K562 (cell line): ENCODE measurements around the gene KCNA4. TPM values are rescaled to one million over a fixed set of nuclear protein-coding genes. Genes with fewer than 3 reads are reported as not detected.

Experiments
- ATAC-seq: fragments of 200-7000 bp; cut with Tn5 transposase; 3 replicates; pipeline ENCODE4 v1.9.1; 2020; ENCODE audit warnings: moderate library complexity
- BruUV-seq: library from RNA; stranded (reverse); fragments of 400-500 nt; replicated peaks from 2 replicates; lab custom pipeline; 2021; lab: Mats Ljungman, UMichigan
- CTCF ChIA-PET: fragments of 300-600 bp; formaldehyde crosslinking; extraction: SDS; loops from one replicate; lab custom pipeline; 2021; ENCODE audit warnings: low intra/inter-chr PET ratio; lab: Yijun Ruan, JAX
- POLR2A ChIA-PET: fragments of 300-600, 350-650 bp; sonication (Branson Sonifier 250); formaldehyde crosslinking; extraction: SDS; loops from one replicate; lab custom pipeline; 2021; ENCODE audit warnings: antibody characterized with exemption, inconsistent platforms; lab: Yijun Ruan, JAX
- DNase-seq, 4 experiments: peaks; one replicate each; pipeline versions ENCODE4 v3.0.0 to v3.0.0-alpha.2; 2011 to 2018; ENCODE audit warnings: low spot score in 3 of 4, mixed read lengths in 3 of 4; ENCODE audit errors: extremely low read depth in 1 of 4
- FAIRE-seq: peaks from 2 replicates; lab custom pipeline; 2011; peaks lifted over from hg19 to GRCh38; lab: Jason Lieb, UNC
- H2AFZ ChIP-seq: 2 replicates; pipeline ENCODE4 v1.6.0; 2011; ENCODE audit warnings: low read depth, low read length, control low read depth, inconsistent platforms
- H3K27ac ChIP-seq: fragments of 200-600 bp; 3 replicates; pipeline ENCODE4 v1.8.0; 2011; ENCODE audit warnings: low read depth, mild to moderate bottlenecking, control low read depth, inconsistent platforms, low read length, moderate library complexity, mixed read lengths; ENCODE audit errors: extremely low read depth
- H3K27me3 ChIP-seq, 2 experiments: fragments of 300-600 bp in 1 of 2; 2 replicates in 1 of 2; 3 replicates in 1 of 2; pipeline versions ENCODE4 v1.6.0 to v1.8.0; 2011; ENCODE audit warnings: inconsistent platforms in 2 of 2, low read length in 2 of 2, mild to moderate bottlenecking in 1 of 2, mixed read lengths in 1 of 2, moderate library complexity in 1 of 2; ENCODE audit not compliant: control insufficient read depth in 2 of 2, insufficient read depth in 2 of 2
- H3K36me3 ChIP-seq: fragments of 300-600 bp; 3 replicates; pipeline ENCODE4 v1.8.0; 2011; ENCODE audit warnings: mild to moderate bottlenecking, low read length, inconsistent platforms; ENCODE audit not compliant: control insufficient read depth, insufficient read depth
- H3K4me1 ChIP-seq, 2 experiments: fragments of 200-600 bp in 1 of 2; replicated peaks in 1 of 2; 2 replicates in 1 of 2; 3 replicates in 1 of 2; pipeline versions ENCODE4 v1.5.1 to v1.8.0; 2011; ENCODE audit warnings: inconsistent platforms in 2 of 2, low read length in 2 of 2, mild to moderate bottlenecking in 1 of 2, mixed read lengths in 1 of 2, moderate library complexity in 1 of 2; ENCODE audit not compliant: control insufficient read depth in 2 of 2, insufficient read depth in 2 of 2
- H3K4me2 ChIP-seq: 2 replicates; pipeline ENCODE4 v1.6.1; 2011; ENCODE audit warnings: low read length, control low read depth, inconsistent platforms, mixed read lengths; ENCODE audit not compliant: insufficient read depth
- H3K4me3 ChIP-seq: fragments of 200-600 bp; sonication (generic), shearing (Covaris generic); 2 replicates; pipeline ENCODE4 v1.5.1; 2016; ENCODE audit warnings: control low read depth, inconsistent platforms
- H3K79me2 ChIP-seq: fragments of 200-600 bp; 3 replicates; pipeline ENCODE4 v1.8.0; 2011; ENCODE audit warnings: low read length, inconsistent platforms; ENCODE audit not compliant: control insufficient read depth, insufficient read depth
- H3K9ac ChIP-seq, 2 experiments: 2 replicates each; pipeline versions ENCODE4 v1.6.0 to v1.6.1; 2011; ENCODE audit warnings: low read depth in 2 of 2, low read length in 2 of 2, control low read depth in 1 of 2, inconsistent platforms in 1 of 2, mild to moderate bottlenecking in 1 of 2, mixed read lengths in 1 of 2; ENCODE audit not compliant: insufficient read depth in 1 of 2
- H3K9me1 ChIP-seq: one replicate; pipeline ENCODE4 v1.6.0; 2011; ENCODE audit warnings: inconsistent platforms, mild to moderate bottlenecking, low read length, moderate library complexity; ENCODE audit not compliant: control insufficient read depth, insufficient read depth
- H3K9me3 ChIP-seq: replicated peaks from 2 replicates; pipeline ENCODE4 v1.5.1; 2011; ENCODE audit warnings: low read depth, low read length, inconsistent platforms; ENCODE audit not compliant: control insufficient read depth, insufficient read depth
- H4K20me1 ChIP-seq: replicated peaks from 2 replicates; pipeline ENCODE4 v1.6.1; 2011; ENCODE audit warnings: low read length, inconsistent platforms, mixed read lengths; ENCODE audit not compliant: control insufficient read depth, insufficient read depth
- ARID2 ChIP-seq: fragments of 450-650 bp; IDR thresholded peaks from 2 replicates; pipeline ENCODE4 v1.6.1; 2017; ENCODE audit warnings: antibody characterized with exemption, mild to moderate bottlenecking
- ARID3B ChIP-seq: fragments of 250-450 bp; sonication (Bioruptor Pico); IDR thresholded peaks from 2 replicates; pipeline ENCODE4 v1.4.0; 2020; ENCODE audit warnings: borderline replicate concordance
- BRCA1 ChIP-seq, 2 experiments: fragments of 450-650 bp in 1 of 2; sonication (generic) in 1 of 2; formaldehyde crosslinking in 1 of 2; IDR thresholded peaks; 2 replicates each; pipeline versions ENCODE4 v1.5.0 to v1.6.1; 2017 to 2020; ENCODE audit warnings: mild to moderate bottlenecking in 1 of 2, missing genetic modification reagents in 1 of 2
- CCNT2 ChIP-seq: IDR thresholded peaks from 2 replicates; pipeline ENCODE4 v1.6.1; 2011; ENCODE audit warnings: borderline replicate concordance, low read depth, mild to moderate bottlenecking, moderate library complexity, mixed read lengths, low read length; ENCODE audit not compliant: insufficient read length; ENCODE audit errors: extremely low read depth
- ESRRA ChIP-seq: fragments of 450-650 bp; IDR thresholded peaks from 2 replicates; pipeline ENCODE4 v1.6.1; 2014; ENCODE audit warnings: low read depth, mild to moderate bottlenecking, moderate library complexity, borderline replicate concordance
- GABPB2 ChIP-seq: fragments of 250-450 bp; sonication (Bioruptor Pico); conservative IDR thresholded peaks from 2 replicates; pipeline ENCODE4 v1.5.1; 2021; ENCODE audit warnings: mild to moderate bottlenecking
- HCFC1 ChIP-seq: IDR thresholded peaks from 2 replicates; pipeline ENCODE4 v1.6.1; 2012; ENCODE audit warnings: low read depth, low read length, improper control_type of control experiment
- MEF2D ChIP-seq: conservative IDR thresholded peaks from 2 replicates; pipeline ENCODE4 v1.6.1; 2016; ENCODE audit warnings: low read depth, missing genetic modification characterization, missing compliant biosample characterization
- NR4A1 ChIP-seq, 2 experiments: fragments of 250-450 bp in 1 of 2; fragments of 450-650 bp in 1 of 2; sonication (Bioruptor Pico) in 1 of 2; IDR thresholded peaks; 2 replicates each; pipeline versions ENCODE4 v1.4.0 to v1.6.1; 2016 to 2020; ENCODE audit warnings: mild to moderate bottlenecking in 2 of 2, missing compliant biosample characterization in 1 of 2, missing genetic modification characterization in 1 of 2, moderate library complexity in 1 of 2
- PML ChIP-seq: IDR thresholded peaks from 2 replicates; pipeline ENCODE4 v1.6.1; 2012; ENCODE audit warnings: low read length, inconsistent platforms
- SMARCB1 ChIP-seq: IDR thresholded peaks from 2 replicates; pipeline ENCODE4 v1.6.1; 2011; ENCODE audit warnings: improper control_type of control experiment, low read depth; ENCODE audit not compliant: insufficient read length
- ZNF184 ChIP-seq: sonication (generic); formaldehyde crosslinking; IDR thresholded peaks from 2 replicates; pipeline ENCODE4 v1.5.0; 2020; ENCODE audit warnings: missing genetic modification reagents
- ZNF212 ChIP-seq: fragments of 450-650 bp; formaldehyde crosslinking; IDR thresholded peaks from 2 replicates; pipeline ENCODE4 v1.4.0; 2020; ENCODE audit warnings: mild to moderate bottlenecking
- ZNF316 ChIP-seq: fragments of 450-650 bp; IDR thresholded peaks from 2 replicates; pipeline ENCODE4 v1.6.1; 2016
- ZNF445 ChIP-seq: fragments of 250-450 bp; sonication (Bioruptor Pico); IDR thresholded peaks from 2 replicates; pipeline ENCODE4 v1.4.0; 2020; ENCODE audit warnings: low read depth, mild to moderate bottlenecking, moderate library complexity
- WGBS: fragments of 100-300 bp; shearing (Covaris generic); methylation state at CpG from one replicate; pipeline ENCODE4 v1.1.6; 2016; ENCODE audit warnings: low coverage, mixed read lengths; ENCODE audit not compliant: insufficient coverage; ENCODE audit errors: missing lambda C conversion rate; 5-methylcytosine and 5-hydroxymethylcytosine counted together
- in situ Hi-C: fragments of 300-500 bp; cut with MboI; formaldehyde crosslinking; loops from 4 replicates; pipeline ENCODE4 v1.15.0; 2018; ENCODE audit warnings: inconsistent platforms, mixed read lengths
- intact Hi-C: fragments of 100-400 bp; cut with micrococcal nuclease; formaldehyde crosslinking; loops from 2 replicates; pipeline ENCODE4 v1.14.2; 2022
- polyA plus RNA-seq, 8 experiments: library from polyadenylated mRNA; depleted of rRNA in 4 of 8; stranded (reverse) in 5 of 8; unstranded in 3 of 8; fragments of >200 nt; fragmentation: Nextera tagmentation in 2 of 8; fragmentation: Illumina TruSeq in 1 of 8; extraction: Ambion mirVana in 2 of 8; extraction: Trizol in 1 of 8; gene quantifications; 2 replicates each; pipeline versions ENCODE4 v1.2.1 to v1.2.3, GENCODE V29; 2011 to 2014; ENCODE audit warnings: inconsistent platforms in 1 of 8, missing spikeins in 1 of 8
- total RNA-seq, 7 experiments: library from RNA; depleted of rRNA in 6 of 7; stranded (reverse); fragments of >200 nt in 6 of 7; fragmentation: Illumina TruSeq in 2 of 7; extraction: Trizol in 2 of 7; gene quantifications; 2 replicates each; pipeline versions ENCODE4 v1.2.1 to v1.2.3, GENCODE V29; 2011 to 2021; ENCODE audit warnings: low replicate concordance in 1 of 7
- TF ChIP-seq, protein P1 (sequence below), 3 experiments: fragments of 200-800 bp in 1 of 3; sonication (Bioruptor generic) in 1 of 3; sonication (generic) in 1 of 3; formaldehyde crosslinking in 1 of 3; IDR thresholded peaks; 2 replicates each; pipeline versions ENCODE4 v1.6.1 to v1.8.0; 2016 to 2022; ENCODE audit warnings: mild to moderate bottlenecking in 2 of 3, missing compliant biosample characterization in 2 of 3, missing genetic modification characterization in 2 of 3, missing genetic modification reagents in 1 of 3
- TF ChIP-seq, protein P2 (sequence below): IDR thresholded peaks from 3 replicates; pipeline ENCODE4 v1.6.1; 2011; ENCODE audit warnings: borderline replicate concordance, mild to moderate bottlenecking, moderate library complexity; ENCODE audit not compliant: insufficient read length; ENCODE audit errors: extremely low read depth

The KCNA4 gene
- total and polyA plus RNA-seq, 9 of the 15 experiments (the other 6 are each of a cell fraction or from before 2014, with no cell fraction given), result not detected

GRCh38 chr11:30045921-30046577, 29.2 kb upstream of the KCNA4 start:
- H3K9me3 ChIP-seq, result no peaks in the 10 kb centered on the region
- H3K4me1 ChIP-seq, result no peaks in the 10 kb centered on the region
- no peaks in the 10 kb centered on the region for H3K27me3 ChIP-seq
- DNase-seq, result no peak
- no peaks in the 10 kb centered on the region for H4K20me1 ChIP-seq
- ATAC-seq, result no peak
- in situ Hi-C loops, result no loop called here
- ChIA-PET POLR2A (no interaction called here), CTCF (no interaction called here)
- no peak overlapping the region for H3K27ac ChIP-seq
- intact Hi-C loops, result no loop called here
- H2AFZ ChIP-seq, result no peak overlapping the region
- H3K9me1 ChIP-seq, result no peaks in the 10 kb centered on the region
- WGBS, result 2% methylated on average over 7 of the region's 7 CpGs
- no peak overlapping the region for H3K4me3 ChIP-seq
- no TSS peak for BruUV-seq
- no peaks in the 10 kb centered on the region for H3K36me3 ChIP-seq
- H3K79me2 ChIP-seq, result no peaks in the 10 kb centered on the region
- FAIRE-seq, result no peak
- H3K4me2 ChIP-seq, result no peak overlapping the region
- no peak overlapping the region for H3K9ac ChIP-seq
- TF ChIP-seq, protein P1, sequence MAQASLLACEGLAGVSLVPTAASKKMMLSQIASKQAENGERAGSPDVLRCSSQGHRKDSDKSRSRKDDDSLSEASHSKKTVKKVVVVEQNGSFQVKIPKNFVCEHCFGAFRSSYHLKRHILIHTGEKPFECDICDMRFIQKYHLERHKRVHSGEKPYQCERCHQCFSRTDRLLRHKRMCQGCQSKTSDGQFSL (CRISPR knock-in tag; IDR thresholded peaks at IDR 0.05), result no peak
- TF ChIP-seq, protein P1 (tag; IDR thresholded peaks at IDR 0.05), result no peak
- no peak for TF ChIP-seq NR4A1 (CRISPR knock-in tag; IDR thresholded peaks at IDR 0.05)
- no peak for TF ChIP-seq NR4A1 (tag; IDR thresholded peaks at IDR 0.05)
- TF ChIP-seq ARID2, result no peak
- TF ChIP-seq ZNF316, result no peak
- TF ChIP-seq, protein P2, sequence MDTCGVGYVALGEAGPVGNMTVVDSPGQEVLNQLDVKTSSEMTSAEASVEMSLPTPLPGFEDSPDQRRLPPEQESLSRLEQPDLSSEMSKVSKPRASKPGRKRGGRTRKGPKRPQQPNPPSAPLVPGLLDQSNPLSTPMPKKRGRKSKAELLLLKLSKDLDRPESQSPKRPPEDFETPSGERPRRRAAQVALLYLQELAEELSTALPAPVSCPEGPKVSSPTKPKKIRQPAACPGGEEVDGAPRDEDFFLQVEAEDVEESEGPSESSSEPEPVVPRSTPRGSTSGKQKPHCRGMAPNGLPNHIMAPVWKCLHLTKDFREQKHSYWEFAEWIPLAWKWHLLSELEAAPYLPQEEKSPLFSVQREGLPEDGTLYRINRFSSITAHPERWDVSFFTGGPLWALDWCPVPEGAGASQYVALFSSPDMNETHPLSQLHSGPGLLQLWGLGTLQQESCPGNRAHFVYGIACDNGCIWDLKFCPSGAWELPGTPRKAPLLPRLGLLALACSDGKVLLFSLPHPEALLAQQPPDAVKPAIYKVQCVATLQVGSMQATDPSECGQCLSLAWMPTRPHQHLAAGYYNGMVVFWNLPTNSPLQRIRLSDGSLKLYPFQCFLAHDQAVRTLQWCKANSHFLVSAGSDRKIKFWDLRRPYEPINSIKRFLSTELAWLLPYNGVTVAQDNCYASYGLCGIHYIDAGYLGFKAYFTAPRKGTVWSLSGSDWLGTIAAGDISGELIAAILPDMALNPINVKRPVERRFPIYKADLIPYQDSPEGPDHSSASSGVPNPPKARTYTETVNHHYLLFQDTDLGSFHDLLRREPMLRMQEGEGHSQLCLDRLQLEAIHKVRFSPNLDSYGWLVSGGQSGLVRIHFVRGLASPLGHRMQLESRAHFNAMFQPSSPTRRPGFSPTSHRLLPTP, result no peak
- no peak for TF ChIP-seq BRCA1 (IDR thresholded peaks at IDR 0.05)
- TF ChIP-seq BRCA1 (CRISPR knock-in tag; IDR thresholded peaks at IDR 0.05), result no peak
- TF ChIP-seq CCNT2, result no peak
- TF ChIP-seq PML, result no peak
- no peak for TF ChIP-seq ZNF445
- TF ChIP-seq ZNF184 (CRISPR knock-in tag), result no peak
- TF ChIP-seq SMARCB1, result no peak
- TF ChIP-seq HCFC1, result no peak
- no peak for TF ChIP-seq MEF2D (tag)
- no peak for TF ChIP-seq GABPB2 (CRISPR knock-in tag)
- no peak for TF ChIP-seq ZNF212 (CRISPR knock-in tag)
- no peak for TF ChIP-seq ARID3B (CRISPR knock-in tag)
- no peak for TF ChIP-seq ESRRA
